OCI-LY7 (cell line): ENCODE data around the gene PIGL.

Source experiments
- CTCF ChIP-seq: fragments of 200-600 bp; sonication (generic); conservative IDR thresholded peaks from 2 replicates; pipeline ENCODE4 v1.5.1; 2014; ENCODE audit warnings: mild to moderate bottlenecking, antibody characterized with exemption, low read length, moderate library complexity, mixed read lengths
- EZH2phosphoT487 ChIP-seq: fragments of 200-600 bp; sonication (generic); IDR thresholded peaks from 2 replicates; pipeline ENCODE4 v1.6.1; 2018; ENCODE audit warnings: low read depth, borderline replicate concordance, mild to moderate bottlenecking, mixed run types, antibody characterized with exemption, low read length, moderate library complexity, mixed read lengths

DNA sequence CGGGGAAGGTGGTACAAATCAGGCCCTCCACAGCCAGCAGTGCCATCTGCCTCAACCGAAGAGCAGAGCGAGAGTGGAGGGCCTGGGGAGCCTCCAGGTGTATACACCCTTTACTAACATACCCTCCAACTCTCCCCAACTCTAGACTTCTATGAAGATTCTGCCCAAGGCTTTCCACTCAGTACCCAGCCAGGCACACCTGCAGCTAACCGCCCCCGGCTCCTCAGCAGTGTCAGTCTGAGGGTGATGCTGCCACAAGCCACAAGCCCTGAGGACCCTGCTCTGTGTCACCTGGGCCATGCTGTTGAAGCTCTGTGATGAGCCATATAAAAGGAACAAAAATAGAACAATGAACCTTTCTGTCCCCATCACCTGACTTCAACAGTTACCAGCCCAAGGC lies 132.4 kb downstream of the PIGL start:
- no peak for TF ChIP-seq CTCF
- TF ChIP-seq EZH2phosphoT487: no peak
